IMR-90 (cell line): ENCODE data around the gene RNF213. TPM values are rescaled to one million over a fixed set of nuclear protein-coding genes. Genes with fewer than 3 reads are reported as not detected.
"Not testable (repeated sequence)": the region's sequence is repeated elsewhere in the genome, so short reads cannot be mapped to it uniquely, and the experiment has no call there.

Source experiments
- ATAC-seq: fragments of 200-7000 bp; cut with Tn5 transposase; 2 replicates; pipeline ENCODE4 v1.9.1; 2020; ENCODE audit warnings: low read depth, mild to moderate bottlenecking, moderate library complexity
- BruUV-seq: library from RNA; stranded (reverse); fragments of 400-500 nt; replicated peaks from 2 replicates; lab custom pipeline; 2021; lab: Mats Ljungman, UMichigan
- CTCF ChIA-PET: fragments of 300-600 bp; formaldehyde crosslinking; extraction: SDS; loops from one replicate; lab custom pipeline; 2021; ENCODE audit warnings: antibody characterized with exemption; lab: Yijun Ruan, JAX
- POLR2A ChIA-PET: fragments of 300-600 bp; sonication (Branson Sonifier 250); formaldehyde crosslinking; loops from one replicate; lab custom pipeline; 2022; ENCODE audit warnings: antibody characterized with exemption; ENCODE audit not compliant: unreplicated experiment; lab: Charles Lee
- DNase-seq: peaks from one replicate; pipeline ENCODE4 v3.0.0; 2013
- H2AFZ ChIP-seq: replicated peaks from 2 replicates; pipeline ENCODE3; 2013; ENCODE audit warnings: low read length, mild to moderate bottlenecking; ENCODE audit not compliant: poor library complexity
- H2AK5ac ChIP-seq: 2 replicates; pipeline ENCODE4 v1.6.1; 2013; ENCODE audit warnings: low read depth, low read length, inconsistent platforms
- H2AK9ac ChIP-seq: replicated peaks from 2 replicates; pipeline ENCODE3; 2013; ENCODE audit warnings: mild to moderate bottlenecking, low read depth, low read length, moderate library complexity; ENCODE audit not compliant: poor library complexity
- H2BK120ac ChIP-seq: 2 replicates; pipeline ENCODE4 v1.6.1; 2013; ENCODE audit warnings: low read depth, low read length, inconsistent platforms
- H2BK15ac ChIP-seq: 3 replicates; pipeline ENCODE4 v1.6.1; 2013; ENCODE audit warnings: low read depth, low read length, inconsistent platforms
- H2BK20ac ChIP-seq: 2 replicates; pipeline ENCODE4 v1.6.1; 2013; ENCODE audit warnings: low read depth, mild to moderate bottlenecking, inconsistent platforms, low read length, moderate library complexity
- H2BK5ac ChIP-seq: 2 replicates; pipeline ENCODE4 v1.6.1; 2013; ENCODE audit warnings: mild to moderate bottlenecking, low read depth, low read length, inconsistent platforms; ENCODE audit not compliant: poor library complexity, severe bottlenecking
- H3K14ac ChIP-seq: replicated peaks from 2 replicates; pipeline ENCODE4 v1.6.1; 2013; ENCODE audit warnings: low read depth, low read length, inconsistent platforms
- H3K18ac ChIP-seq: 2 replicates; pipeline ENCODE4 v1.6.1; 2013; ENCODE audit warnings: low read depth, low read length, control low read depth
- H3K23ac ChIP-seq: 2 replicates; pipeline ENCODE4 v1.6.1; 2013; ENCODE audit warnings: low read depth, low read length, inconsistent platforms
- H3K27ac ChIP-seq: 2 replicates; pipeline ENCODE4 v1.5.1; 2013; ENCODE audit warnings: mild to moderate bottlenecking, control low read depth, low read length; ENCODE audit not compliant: insufficient read depth
- H3K27me3 ChIP-seq: 2 replicates; pipeline ENCODE4 v1.6.1; 2013; ENCODE audit warnings: low read length; ENCODE audit not compliant: control insufficient read depth, insufficient read depth
- H3K36me3 ChIP-seq: 2 replicates; pipeline ENCODE4 v1.6.1; 2013; ENCODE audit warnings: low read length, mixed read lengths; ENCODE audit not compliant: control insufficient read depth, insufficient read depth
- H3K4ac ChIP-seq: 2 replicates; pipeline ENCODE4 v1.6.1; 2013; ENCODE audit warnings: low read depth, low read length, inconsistent platforms
- H3K4me1 ChIP-seq: 2 replicates; pipeline ENCODE4 v1.6.1; 2013; ENCODE audit warnings: low read length, mixed read lengths; ENCODE audit not compliant: control insufficient read depth, insufficient read depth
- H3K4me2 ChIP-seq: 2 replicates; pipeline ENCODE4 v1.6.1; 2013; ENCODE audit warnings: low read depth, mild to moderate bottlenecking, control low read depth, low read length, moderate library complexity
- H3K4me3 ChIP-seq: 2 replicates; pipeline ENCODE4 v1.5.1; 2013; ENCODE audit warnings: low read depth, mild to moderate bottlenecking, control low read depth, low read length, moderate library complexity; ENCODE audit not compliant: insufficient read depth
- H3K56ac ChIP-seq: 2 replicates; pipeline ENCODE4 v1.6.1; 2013; ENCODE audit warnings: low read length, inconsistent platforms; ENCODE audit not compliant: insufficient read depth; ENCODE audit errors: extremely low read depth
- H3K79me1 ChIP-seq, 2 experiments: 2 replicates each; pipeline ENCODE4 v1.6.1; 2013; ENCODE audit warnings: low read length in 2 of 2, inconsistent platforms in 1 of 2, low read depth in 1 of 2
- H3K9ac ChIP-seq: 2 replicates; pipeline ENCODE4 v1.6.1; 2013; ENCODE audit warnings: low read depth, low read length, control low read depth
- H3K9me1 ChIP-seq: 2 replicates; pipeline ENCODE4 v1.6.1; 2013; ENCODE audit warnings: low read length, inconsistent platforms; ENCODE audit not compliant: insufficient read depth
- H3K9me3 ChIP-seq: 2 replicates; pipeline ENCODE4 v1.6.1; 2013; ENCODE audit warnings: low read length; ENCODE audit not compliant: control insufficient read depth, insufficient read depth
- H4K20me1 ChIP-seq: 2 replicates; pipeline ENCODE4 v1.6.1; 2013; ENCODE audit warnings: low read length, inconsistent platforms; ENCODE audit not compliant: insufficient read depth
- H4K5ac ChIP-seq: 2 replicates; pipeline ENCODE4 v1.6.1; 2013; ENCODE audit warnings: mild to moderate bottlenecking, low read depth, low read length, control low read depth
- H4K8ac ChIP-seq, 2 experiments: 2 replicates each; pipeline ENCODE4 v1.6.1; 2013; ENCODE audit warnings: low read depth in 2 of 2, low read length in 2 of 2, control low read depth in 1 of 2, inconsistent platforms in 1 of 2
- H4K91ac ChIP-seq: 2 replicates; pipeline ENCODE4 v1.6.1; 2013; ENCODE audit warnings: low read depth, low read length, inconsistent platforms; ENCODE audit not compliant: insufficient read depth
- WGBS, 2 experiments: methylation state at CpG; one replicate each; pipeline versions ENCODE4 v1.1.5 to v1.1.7; 2013; ENCODE audit warnings: missing lambda C conversion rate in 2 of 2; ENCODE audit not compliant: insufficient read length in 1 of 2; ENCODE audit errors: extremely low coverage in 2 of 2; 5-methylcytosine and 5-hydroxymethylcytosine counted together
- dilution Hi-C: fragments of 300-500 bp; cut with HindIII; formaldehyde crosslinking; loops from one replicate; pipeline ENCODE4 v1.14.3; 2018; ENCODE audit warnings: low sequenced_read_pairs; ENCODE audit not compliant: unreplicated experiment
- in situ Hi-C: fragments of 300-500 bp; cut with MboI; formaldehyde crosslinking; loops from 3 replicates; pipeline ENCODE4 v1.14.3; 2019; ENCODE audit warnings: low sequenced_read_pairs, inconsistent platforms, mixed read lengths
- intact Hi-C: fragments of 100-400 bp; cut with micrococcal nuclease; formaldehyde crosslinking; loops from 2 replicates; pipeline ENCODE4 v1.10.0; 2022
- polyA plus RNA-seq, 3 experiments: library from polyadenylated mRNA; depleted of rRNA; stranded (reverse); fragments of >200 nt; gene quantifications; 2 replicates each; pipeline ENCODE4 v1.2.3, GENCODE V29; 2012; ENCODE audit warnings: low replicate concordance in 1 of 3
- total RNA-seq: library from RNA; depleted of rRNA; stranded (reverse); fragments of >200 nt; gene quantifications from 2 replicates; pipeline ENCODE4 v1.2.3, GENCODE V29; 2012

The RNF213 gene
- total and polyA plus RNA-seq, 2 of the 4 experiments (the other 2 are of a cell fraction) = 23.4 to 36.0 TPM

- H4K5ac ChIP-seq, H3K4ac ChIP-seq, H2AFZ ChIP-seq, H2BK5ac ChIP-seq, DNase-seq, H4K8ac ChIP-seq, H4K91ac ChIP-seq, H3K23ac ChIP-seq, in situ Hi-C loops, H2AK9ac ChIP-seq, BruUV-seq, dilution Hi-C loops, H3K9me3 ChIP-seq, H2BK120ac ChIP-seq, H3K14ac ChIP-seq, H3K27me3 ChIP-seq, POLR2A ChIA-PET, H2BK20ac ChIP-seq, H3K9ac ChIP-seq, H3K4me1 ChIP-seq, H3K4me3 ChIP-seq, H4K20me1 ChIP-seq, H2AK5ac ChIP-seq, H3K9me1 ChIP-seq, H2BK15ac ChIP-seq, ATAC-seq, H3K4me2 ChIP-seq, H3K79me1 ChIP-seq, intact Hi-C loops, CTCF ChIA-PET, H3K18ac ChIP-seq, H3K56ac ChIP-seq, H3K27ac ChIP-seq: not testable (repeated sequence)
- peaks cover 71% of the 10 kb centered on the region for H3K36me3 ChIP-seq
- 100% methylated on average over 1 of the region's 4 CpGs; no CpG with 5 or more reads in 1 of the 2 experiments for WGBS, 2 experiments
Measured at GRCh38 chr17:80299350-80300100, 38.9 kb downstream of the RNF213 start.

GRCh38 chr17:80300756-80301155 is 40.1 kb downstream of the RNF213 start:
- H3K23ac ChIP-seq, H3K18ac ChIP-seq, H2AK5ac ChIP-seq, CTCF ChIA-PET, H3K4me1 ChIP-seq, H2BK20ac ChIP-seq, DNase-seq, H3K4ac ChIP-seq, H4K8ac ChIP-seq, H3K9ac ChIP-seq, H3K9me3 ChIP-seq, H2BK120ac ChIP-seq, H3K56ac ChIP-seq, dilution Hi-C loops, H3K27me3 ChIP-seq, H3K27ac ChIP-seq, intact Hi-C loops, H2BK15ac ChIP-seq, ATAC-seq, H2BK5ac ChIP-seq, in situ Hi-C loops, H3K14ac ChIP-seq, BruUV-seq, H3K4me3 ChIP-seq, H3K4me2 ChIP-seq, H4K5ac ChIP-seq, H2AK9ac ChIP-seq, H4K91ac ChIP-seq, H3K9me1 ChIP-seq, POLR2A ChIA-PET, H2AFZ ChIP-seq, H4K20me1 ChIP-seq: not testable (repeated sequence)
- Histone ChIP-seq H3K79me1 (peaks cover 3 to 11% of the 10 kb centered on the region in 2 experiments; a peak in 3 of 4 replicates), H3K36me3 (peaks cover 65% of the 10 kb centered on the region)
- no CpG with 5 or more reads among the region's 2 CpGs for WGBS, 2 experiments
